Transverse colon (tissue), 4 donors: ENCODE measurements around the gene LYRM1.

Source experiments
- POLR2A ChIP-seq: fragments of 450-650 bp; IDR thresholded peaks from one replicate; pipeline ENCODE4 v1.6.1; 2016; ENCODE audit warnings: antibody characterized with exemption, mild to moderate bottlenecking, moderate library complexity
- POLR2AphosphoS5 ChIP-seq, 3 donors: sonication (generic); formaldehyde crosslinking; IDR thresholded peaks; one replicate each; pipeline ENCODE4 v1.6.1; 2016; ENCODE audit warnings: antibody characterized with exemption in 3 of 3
- TF ChIP-seq, protein P1 (sequence below), 5 experiments: fragments of 200-600 bp in 3 of 5; fragments of 450-650 bp in 2 of 5; sonication (generic) in 3 of 5; IDR thresholded peaks; 1 replicate in 2 of 5; 2 replicates in 3 of 5; pipeline ENCODE4 v1.5.1; 2016 to 2017; ENCODE audit warnings: antibody characterized with exemption in 5 of 5, inconsistent platforms in 3 of 5, mild to moderate bottlenecking in 2 of 5, moderate library complexity in 1 of 5

DNA sequence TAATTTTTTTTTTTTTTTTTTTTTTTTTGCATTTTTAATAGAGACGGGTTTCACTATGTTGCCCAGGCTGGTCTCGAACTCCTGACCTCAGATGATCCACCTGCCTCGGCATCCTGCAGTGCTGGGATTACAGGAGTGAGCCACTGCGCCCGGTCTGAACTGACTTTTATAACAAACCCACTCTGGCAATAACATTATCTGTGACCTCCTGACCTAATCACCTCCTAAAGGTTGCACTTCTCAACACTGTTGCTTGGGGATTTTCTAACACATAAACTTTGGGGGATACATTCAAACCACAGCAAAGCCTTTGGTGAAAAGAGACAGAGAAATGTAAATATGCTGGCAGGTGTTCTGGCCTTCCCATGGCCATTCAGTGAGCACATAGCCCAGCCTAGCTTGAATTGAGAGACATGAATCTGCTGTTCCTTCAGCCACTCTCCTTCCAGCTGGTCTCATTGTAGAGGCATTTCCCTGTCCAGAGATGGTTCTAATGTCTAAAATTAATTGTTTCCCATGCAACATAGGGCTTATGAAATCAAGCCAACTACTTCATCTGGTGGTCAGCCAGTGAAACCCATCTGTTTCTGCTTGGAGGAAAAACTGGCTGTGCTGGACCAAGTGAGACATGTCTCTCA, 28.3 kb downstream of the LYRM1 start:
- no peak for TF ChIP-seq POLR2A
- TF ChIP-seq, protein P1, sequence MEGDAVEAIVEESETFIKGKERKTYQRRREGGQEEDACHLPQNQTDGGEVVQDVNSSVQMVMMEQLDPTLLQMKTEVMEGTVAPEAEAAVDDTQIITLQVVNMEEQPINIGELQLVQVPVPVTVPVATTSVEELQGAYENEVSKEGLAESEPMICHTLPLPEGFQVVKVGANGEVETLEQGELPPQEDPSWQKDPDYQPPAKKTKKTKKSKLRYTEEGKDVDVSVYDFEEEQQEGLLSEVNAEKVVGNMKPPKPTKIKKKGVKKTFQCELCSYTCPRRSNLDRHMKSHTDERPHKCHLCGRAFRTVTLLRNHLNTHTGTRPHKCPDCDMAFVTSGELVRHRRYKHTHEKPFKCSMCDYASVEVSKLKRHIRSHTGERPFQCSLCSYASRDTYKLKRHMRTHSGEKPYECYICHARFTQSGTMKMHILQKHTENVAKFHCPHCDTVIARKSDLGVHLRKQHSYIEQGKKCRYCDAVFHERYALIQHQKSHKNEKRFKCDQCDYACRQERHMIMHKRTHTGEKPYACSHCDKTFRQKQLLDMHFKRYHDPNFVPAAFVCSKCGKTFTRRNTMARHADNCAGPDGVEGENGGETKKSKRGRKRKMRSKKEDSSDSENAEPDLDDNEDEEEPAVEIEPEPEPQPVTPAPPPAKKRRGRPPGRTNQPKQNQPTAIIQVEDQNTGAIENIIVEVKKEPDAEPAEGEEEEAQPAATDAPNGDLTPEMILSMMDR (IDR thresholded peaks at IDR 0.05), result no peak
- no peak for TF ChIP-seq POLR2AphosphoS5 (IDR thresholded peaks at IDR 0.05)
